ENCODE measurements around the gene ZBTB12.

The ZBTB12 gene

GRCh38 chr6:31888276-31889258 lies 13.3 kb downstream of the ZBTB12 start:
- Histone ChIP-seq H4K20me1 (ENCODE audit: insufficient read depth) (no peaks in the 10 kb centered on the region), H3K27me3 (ENCODE audit: insufficient read depth, low read depth) (no peaks in the 10 kb centered on the region)
- TF ChIP-seq CTCF (conservative IDR thresholded peaks at IDR 0.05; ENCODE audit: low read depth, low read length): peak; percentile 83

DNA sequence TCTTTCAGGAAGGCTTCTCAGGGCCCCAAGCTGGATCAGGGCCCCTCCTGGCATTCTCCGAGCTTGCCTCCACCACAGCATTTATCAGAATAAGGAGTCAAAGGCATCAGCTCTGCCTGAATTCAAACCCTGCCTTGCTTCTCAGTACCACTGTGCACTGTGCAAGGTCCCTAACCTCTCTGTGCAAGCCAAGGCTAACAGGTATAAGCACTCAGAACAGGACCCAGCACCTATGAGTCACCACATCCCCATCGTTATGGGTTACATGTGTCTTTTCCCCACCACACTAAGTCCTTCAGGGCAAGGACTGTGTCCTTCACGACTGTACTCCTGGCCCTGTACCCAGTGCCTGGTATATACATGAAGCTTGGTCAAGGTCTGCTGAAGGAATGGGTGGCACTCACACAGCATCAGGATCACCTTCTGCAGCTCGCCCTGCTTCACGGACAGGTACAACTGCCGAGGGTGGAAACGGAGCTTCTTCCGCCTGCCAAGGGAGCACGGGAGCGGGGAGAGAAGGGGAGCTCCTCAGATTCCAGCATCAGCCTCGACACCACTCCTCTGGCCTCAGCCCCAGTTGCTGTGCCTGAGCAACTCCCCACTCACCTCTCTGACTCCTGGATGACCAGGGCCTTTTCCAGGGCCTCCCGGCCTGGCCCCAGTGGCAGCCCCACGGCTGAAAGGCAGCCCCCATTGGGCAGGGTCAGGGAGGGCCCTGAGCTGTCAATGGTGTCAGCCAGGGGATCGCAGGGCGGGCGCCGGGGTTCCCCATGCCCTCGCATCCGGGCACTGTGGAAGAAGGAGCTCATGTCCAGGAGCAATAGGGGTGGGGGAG lies 14.5 kb downstream of the ZBTB12 start:
- Histone ChIP-seq H2AFZ (ENCODE audit: low read depth) (no peak overlapping the region), H3K27ac (no peak overlapping the region), H3K4me2 (no peak overlapping the region), H3K4me1 (ENCODE audit: low read depth, poor library complexity, severe bottlenecking) (peaks cover 6% of the 10 kb centered on the region), H3K4me3 (IDR thresholded peaks at IDR 0.05; ENCODE audit: insufficient read depth, low read depth, low read length) (no peak overlapping the region), H4K20me1 (ENCODE audit: insufficient read depth) (no peaks in the 10 kb centered on the region), H3K79me2 (ENCODE audit: insufficient read depth, low read depth) (no peaks in the 10 kb centered on the region), H3K27me3 (ENCODE audit: insufficient read depth, low read depth) (no peaks in the 10 kb centered on the region), H3K36me3 (ENCODE audit: insufficient read depth) (no peaks in the 10 kb centered on the region), H3K9ac (no peak overlapping the region)
- TF ChIP-seq CTCF (conservative IDR thresholded peaks at IDR 0.05; ENCODE audit: low read depth, low read length): no peak

More at GRCh38 chr6:31888276-31889258, 13.3 kb downstream of the ZBTB12 start:
- H2AFZ ChIP-seq (ENCODE audit: low read depth): no peak overlapping the region
- H3K36me3 ChIP-seq (ENCODE audit: insufficient read depth): no peaks in the 10 kb centered on the region
- no peak overlapping the region for H3K4me2 ChIP-seq
- no peak overlapping the region for H3K27ac ChIP-seq
- H3K4me1 ChIP-seq (ENCODE audit: low read depth, poor library complexity, severe bottlenecking): peaks cover 9% of the 10 kb centered on the region
- H3K9ac ChIP-seq: no peak overlapping the region
- H3K79me2 ChIP-seq (ENCODE audit: insufficient read depth, low read depth): no peaks in the 10 kb centered on the region
- no peak overlapping the region for H3K4me3 ChIP-seq (IDR thresholded peaks at IDR 0.05; ENCODE audit: insufficient read depth, low read depth, low read length)

GRCh38 chr6:31886541-31886991 lies 15.3 kb downstream of the ZBTB12 start:
- Histone ChIP-seq H4K20me1 (ENCODE audit: insufficient read depth) (no peaks in the 10 kb centered on the region), H2AFZ (ENCODE audit: low read depth) (no peak overlapping the region), H3K79me2 (ENCODE audit: insufficient read depth, low read depth) (no peaks in the 10 kb centered on the region), H3K4me3 (IDR thresholded peaks at IDR 0.05; ENCODE audit: insufficient read depth, low read depth, low read length) (no peak overlapping the region), H3K27ac (no peak overlapping the region), H3K4me2 (no peak overlapping the region), H3K27me3 (ENCODE audit: insufficient read depth, low read depth) (no peaks in the 10 kb centered on the region), H3K4me1 (ENCODE audit: low read depth, poor library complexity, severe bottlenecking) (peaks cover 12% of the 10 kb centered on the region), H3K9ac (no peak overlapping the region), H3K36me3 (ENCODE audit: insufficient read depth) (no peaks in the 10 kb centered on the region)
- TF ChIP-seq CTCF (conservative IDR thresholded peaks at IDR 0.05; ENCODE audit: low read depth, low read length): no peak

DNA sequence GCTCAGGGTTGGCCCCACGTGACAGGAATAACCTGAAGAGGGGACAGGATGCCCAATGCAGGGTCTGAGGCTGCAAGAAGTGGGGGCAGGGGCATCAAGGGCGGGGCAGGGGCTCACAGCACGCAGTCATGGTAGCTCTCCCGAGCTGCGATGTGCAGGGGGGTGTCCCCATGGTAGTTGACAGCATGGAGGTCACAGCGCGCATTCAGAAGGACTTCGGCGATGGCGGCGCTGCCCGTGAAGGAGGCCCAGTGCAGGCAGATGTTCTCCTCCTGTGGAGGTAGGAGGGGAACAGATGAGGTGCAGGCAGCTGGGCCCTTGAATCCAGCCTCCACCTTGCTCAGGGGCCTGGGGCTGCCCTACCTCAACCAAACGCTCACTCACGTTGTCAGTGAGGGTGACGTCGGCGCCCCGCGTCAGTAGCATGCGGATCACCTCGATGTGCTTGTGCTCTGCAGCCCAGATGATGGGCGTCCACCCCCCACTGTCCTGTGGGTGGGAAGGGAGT lies 17.3 kb downstream of the ZBTB12 start:
- no peaks in the 10 kb centered on the region for H3K27me3 ChIP-seq (ENCODE audit: insufficient read depth, low read depth)
- H3K4me2 ChIP-seq: no peak overlapping the region
- no peak for TF ChIP-seq CTCF (conservative IDR thresholded peaks at IDR 0.05; ENCODE audit: low read depth, low read length)
- no peak overlapping the region for H2AFZ ChIP-seq (ENCODE audit: low read depth)
- H3K27ac ChIP-seq: no peak overlapping the region
- H3K4me3 ChIP-seq (IDR thresholded peaks at IDR 0.05; ENCODE audit: insufficient read depth, low read depth, low read length): no peak overlapping the region
- peaks cover 12% of the 10 kb centered on the region for H3K4me1 ChIP-seq (ENCODE audit: low read depth, poor library complexity, severe bottlenecking)
- H3K79me2 ChIP-seq (ENCODE audit: insufficient read depth, low read depth): no peaks in the 10 kb centered on the region
- no peak overlapping the region for H3K9ac ChIP-seq
- H4K20me1 ChIP-seq (ENCODE audit: insufficient read depth): no peaks in the 10 kb centered on the region
- no peaks in the 10 kb centered on the region for H3K36me3 ChIP-seq (ENCODE audit: insufficient read depth)

All from KMS-11 (cell line).